Hepatocyte (in vitro differentiated cells): ENCODE data around the gene EXTL1. TPM values are rescaled to one million over a fixed set of nuclear protein-coding genes. Genes with fewer than 3 reads are reported as not detected.

Experiments used
- DNase-seq: peaks from one replicate; pipeline ENCODE4 v3.0.0-alpha.2; 2016; ENCODE audit warnings: low spot score
- H2AFZ ChIP-seq: fragments of 200-600 bp; sonication (generic); 2 replicates; pipeline ENCODE4 v1.6.0; 2016; ENCODE audit warnings: antibody characterized with exemption, mild to moderate bottlenecking
- H3K27ac ChIP-seq: fragments of 200-600 bp; sonication (generic); 2 replicates; pipeline ENCODE4 v1.5.1; 2016; ENCODE audit warnings: mild to moderate bottlenecking
- H3K27me3 ChIP-seq: fragments of 200-600 bp; sonication (generic); 2 replicates; pipeline ENCODE4 v1.6.1; 2016
- H3K36me3 ChIP-seq: fragments of 200-600 bp; sonication (generic); replicated peaks from 2 replicates; pipeline ENCODE4 v1.5.1; 2016; ENCODE audit warnings: low read depth; ENCODE audit not compliant: insufficient read depth
- H3K4me1 ChIP-seq: fragments of 200-600 bp; sonication (generic); 2 replicates; pipeline ENCODE4 v1.5.1; 2016; ENCODE audit warnings: mild to moderate bottlenecking, moderate library complexity; ENCODE audit not compliant: insufficient read depth
- H3K4me2 ChIP-seq: fragments of 200-600 bp; sonication (generic); 2 replicates; pipeline ENCODE4 v1.6.0; 2016
- H3K4me3 ChIP-seq: fragments of 200-600 bp; sonication (generic); 2 replicates; pipeline ENCODE4 v1.5.1; 2016; ENCODE audit warnings: mild to moderate bottlenecking
- H3K79me2 ChIP-seq: fragments of 200-600 bp; sonication (generic); 2 replicates; pipeline ENCODE4 v1.6.0; 2017; ENCODE audit warnings: mild to moderate bottlenecking
- H3K9me2 ChIP-seq: fragments of 200-600 bp; sonication (generic); replicated peaks from 2 replicates; pipeline ENCODE4 v1.6.0; 2017; ENCODE audit warnings: mild to moderate bottlenecking; ENCODE audit not compliant: insufficient read depth
- H3K9me3 ChIP-seq: fragments of 200-600 bp; sonication (generic); 2 replicates; pipeline ENCODE4 v1.5.1; 2016; ENCODE audit warnings: low read depth, mild to moderate bottlenecking
- H4K20me1 ChIP-seq: fragments of 200-600 bp; sonication (generic); 2 replicates; pipeline ENCODE4 v1.6.0; 2016; ENCODE audit warnings: mild to moderate bottlenecking; ENCODE audit not compliant: insufficient read depth, poor library complexity, severe bottlenecking
- CTCF ChIP-seq: fragments of 200-600 bp; sonication (generic); IDR thresholded peaks from 2 replicates; pipeline ENCODE4 v1.5.1; 2016; ENCODE audit warnings: antibody characterized with exemption, mild to moderate bottlenecking; ENCODE audit not compliant: poor library complexity
- EZH2 ChIP-seq: fragments of 200-600 bp; sonication (generic); IDR thresholded peaks from 2 replicates; pipeline ENCODE4 v1.6.1; 2016; ENCODE audit warnings: antibody characterized with exemption, mild to moderate bottlenecking, borderline replicate concordance
- EZH2phosphoT487 ChIP-seq: fragments of 200-600 bp; sonication (generic); IDR thresholded peaks from one replicate; pipeline ENCODE4 v1.6.1; 2018; ENCODE audit warnings: antibody characterized with exemption, mild to moderate bottlenecking, low read depth, moderate library complexity; ENCODE audit not compliant: unreplicated experiment, severe bottlenecking
- WGBS: methylation state at CpG from one replicate; pipeline ENCODE4 v1.1.6; 2016; ENCODE audit warnings: low lambda C conversion rate; ENCODE audit errors: missing lambda C conversion rate; 5-methylcytosine and 5-hydroxymethylcytosine counted together
- polyA plus RNA-seq: library from polyadenylated mRNA; unstranded; fragments of >200 nt; fragmentation: Nextera tagmentation; extraction: Ambion mirVana; gene quantifications from 2 replicates; pipeline ENCODE4 v1.2.1, GENCODE V29; 2016
- total RNA-seq: library from RNA; depleted of rRNA; stranded (reverse); fragments of >200 nt; gene quantifications from 2 replicates; pipeline ENCODE4 v1.2.3, GENCODE V29; 2014

EXTL1 gene
- total and polyA plus RNA-seq, 2 experiments from 2014 or later, result 0.17 to 1.3 TPM

DNA sequence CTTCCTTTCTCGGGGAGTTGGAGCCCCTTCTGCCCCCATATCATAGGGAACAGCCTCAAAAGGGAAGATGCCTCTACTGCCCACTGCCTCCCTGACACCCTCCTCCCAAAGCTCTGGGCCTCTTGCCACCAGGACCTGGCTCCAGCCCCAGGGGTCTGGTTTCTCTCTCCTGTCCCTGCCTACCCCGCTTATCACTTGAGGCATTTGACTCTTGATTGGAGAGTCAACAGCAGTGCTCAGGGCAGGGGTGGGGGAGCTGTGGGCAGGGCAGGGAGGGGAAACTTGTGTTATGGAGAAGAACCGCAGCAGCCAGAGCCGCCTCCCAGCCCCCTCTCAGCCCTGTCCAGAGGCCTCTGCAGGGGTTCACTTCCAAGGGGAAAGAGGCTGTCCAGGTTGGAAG is 45.3 kb downstream of the EXTL1 start:
- no peak overlapping the region for H2AFZ ChIP-seq
- no peaks in the 10 kb centered on the region for H3K9me2 ChIP-seq
- no peaks in the 10 kb centered on the region for H3K79me2 ChIP-seq
- peak overlapping the region; percentile 57 for H3K4me2 ChIP-seq
- no peaks in the 10 kb centered on the region for H3K27me3 ChIP-seq
- peaks cover 16% of the 10 kb centered on the region for H3K4me1 ChIP-seq
- peak; percentile 40 for DNase-seq
- peak overlapping the region; percentile 23 for H3K27ac ChIP-seq
- 45% methylated on average over 4 of the region's 4 CpGs for WGBS
- no peak overlapping the region for H3K4me3 ChIP-seq
- H4K20me1 ChIP-seq, result no peaks in the 10 kb centered on the region
- no peaks in the 10 kb centered on the region for H3K36me3 ChIP-seq
- TF ChIP-seq EZH2phosphoT487 (no peak), EZH2 (no peak), CTCF (no peak)
- H3K9me3 ChIP-seq, result no peaks in the 10 kb centered on the region

DNA sequence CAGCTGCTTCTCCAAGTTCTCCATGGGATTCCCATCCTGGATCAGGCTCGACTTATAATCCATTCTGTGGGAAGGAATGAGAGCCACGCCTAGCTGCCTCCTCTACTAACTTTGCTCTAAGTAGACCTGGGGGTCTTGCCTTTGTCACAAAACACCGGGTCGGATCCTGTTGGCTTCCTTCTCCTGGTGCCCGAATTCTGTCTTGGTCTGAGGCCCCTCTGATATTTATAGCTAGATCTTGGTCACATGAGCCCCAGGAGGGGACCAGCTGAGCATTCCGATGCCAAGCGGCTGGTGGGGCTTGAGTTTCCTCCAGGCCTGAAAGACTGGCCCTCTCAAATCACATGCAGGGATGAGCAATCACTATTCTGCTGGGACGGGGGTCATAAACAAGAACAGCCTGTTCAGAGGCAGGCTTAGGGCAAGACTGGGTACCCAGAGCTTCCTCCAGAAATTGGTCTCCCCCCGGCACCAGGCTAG is 45.9 kb downstream of the EXTL1 start, which contains the start of gene TRIM63:
Gene TRIM63 (minus strand): TSS at position 199 of the 480 bp plus-strand sequence. CDS start 136 bp downstream, at position 63.
- peaks cover 16% of the 10 kb centered on the region for H3K4me1 ChIP-seq
- 63% methylated on average over 9 of the region's 9 CpGs for WGBS
- no peaks in the 10 kb centered on the region for H3K9me2 ChIP-seq
- H3K27me3 ChIP-seq, result no peaks in the 10 kb centered on the region
- H4K20me1 ChIP-seq, result no peaks in the 10 kb centered on the region
- H2AFZ ChIP-seq, result no peak within 1 kb of the TSS
- peak within 1 kb of the TSS; percentile 57 for H3K4me2 ChIP-seq
- H3K79me2 ChIP-seq, result no peaks in the 10 kb centered on the region
- TF ChIP-seq CTCF, result no peak
- TF ChIP-seq EZH2phosphoT487, result no peak
- no peak for TF ChIP-seq EZH2
- DNase-seq, result no peak
- no peaks in the 10 kb centered on the region for H3K9me3 ChIP-seq
- H3K27ac ChIP-seq, result peak within 1 kb of the TSS; percentile 23
- no peak within 1 kb of the TSS for H3K4me3 ChIP-seq
- no peaks in the 10 kb centered on the region for H3K36me3 ChIP-seq

GRCh38 chr1:26069941-26070295 is 48.3 kb downstream of the EXTL1 start:
- 92% methylated on average over 1 of the region's 1 CpG for WGBS
- Histone ChIP-seq H3K4me2 (no peak overlapping the region), H3K9me3 (no peaks in the 10 kb centered on the region), H3K9me2 (no peaks in the 10 kb centered on the region), H2AFZ (no peak overlapping the region), H3K4me3 (no peak overlapping the region), H3K79me2 (no peaks in the 10 kb centered on the region), H3K27ac (no peak overlapping the region), H3K4me1 (peaks cover 16% of the 10 kb centered on the region), H3K36me3 (no peaks in the 10 kb centered on the region), H4K20me1 (no peaks in the 10 kb centered on the region), H3K27me3 (no peaks in the 10 kb centered on the region)
- DNase-seq, result no peak
- TF ChIP-seq EZH2, result no peak
- no peak for TF ChIP-seq CTCF
- TF ChIP-seq EZH2phosphoT487, result no peak
